Stimulated activated naive CD8-positive, alpha-beta T cell treated with anti-CD3 and anti-CD28 coated beads, Interleukin-15, Interleukin-2, amounts not matched to agents 100 U/mL and 50 U/mL, for 24 hours (primary cell): Measurements from ENCODE around the gene GNAQ.
A peak's percentile ranks its signal among the peaks of the same experiment; 100 is the strongest.
"Not testable (repeated sequence)": the region's sequence is repeated elsewhere in the genome, so short reads cannot be mapped to it uniquely, and the experiment has no call there.

Experiments used
- ATAC-seq: fragments of 150-1000 bp; cut with Tn5 transposase; one replicate; pipeline ENCODE4 v1.10.0; 2021
- DNase-seq: peaks from one replicate; pipeline ENCODE4 v3.0.0; 2021

The GNAQ gene

GRCh38 chr9:77731008-77731698 is 300.5 kb downstream of the GNAQ start:
- DNase-seq = no peak
- no peak for ATAC-seq

GRCh38 chr9:77729177-77729576 is 302.4 kb downstream of the GNAQ start:
- ATAC-seq = peak; percentile 8

GRCh38 chr9:77726814-77727213 is 304.8 kb downstream of the GNAQ start:
- ATAC-seq (no peak), DNase-seq (no peak)

More at GRCh38 chr9:77729177-77729576, 302.4 kb downstream of the GNAQ start:
- no peak for DNase-seq

GRCh38 chr9:77726289-77726688 is 305.3 kb downstream of the GNAQ start:
- ATAC-seq (no peak), DNase-seq (no peak)

GRCh38 chr9:77725820-77726219 is 305.8 kb downstream of the GNAQ start:
- DNase-seq = peak; percentile 9
- ATAC-seq = peak; percentile 62

GRCh38 chr9:77725046-77725694 is 306.4 kb downstream of the GNAQ start:
- ATAC-seq = no peak
- no peak for DNase-seq

GRCh38 chr9:77721156-77721555 is 310.5 kb downstream of the GNAQ start:
- DNase-seq, ATAC-seq: not testable (repeated sequence)

GRCh38 chr9:77719321-77719720 is 312.3 kb downstream of the GNAQ start:
- DNase-seq (no peak), ATAC-seq (no peak)

- DNase-seq = peak; percentile 9
- ATAC-seq = peak; percentile 92
Observed at GRCh38 chr9:77718298-77718640, 313.3 kb downstream of the GNAQ start.

GRCh38 chr9:77717608-77718297 is 313.9 kb downstream of the GNAQ start:
- not testable (repeated sequence) for DNase-seq
- peak; percentile 78 for ATAC-seq

- DNase-seq (no peak), ATAC-seq (no peak)
Observed at GRCh38 chr9:77714077-77714549, 317.5 kb downstream of the GNAQ start.

GRCh38 chr9:77712533-77713130 is 319.0 kb downstream of the GNAQ start:
- DNase-seq = no peak
- no peak for ATAC-seq

- DNase-seq (no peak), ATAC-seq (no peak)
Observed at GRCh38 chr9:77710965-77711648, 320.5 kb downstream of the GNAQ start.

GRCh38 chr9:77710316-77710715 is 321.3 kb downstream of the GNAQ start:
- ATAC-seq = no peak

GRCh38 chr9:77708064-77708815 is 323.4 kb downstream of the GNAQ start:
- ATAC-seq (no peak), DNase-seq (no peak)

More at GRCh38 chr9:77710316-77710715, 321.3 kb downstream of the GNAQ start:
- DNase-seq = no peak

- DNase-seq (no peak), ATAC-seq (no peak)
Observed at GRCh38 chr9:77707383-77708063, 324.1 kb downstream of the GNAQ start.

- DNase-seq = no peak
- no peak for ATAC-seq
Observed at GRCh38 chr9:77705636-77706035, 326.0 kb downstream of the GNAQ start.

- ATAC-seq = not testable (repeated sequence)
Observed at GRCh38 chr9:77702521-77703390, 328.9 kb downstream of the GNAQ start.

GRCh38 chr9:77697238-77697984 is 334.2 kb downstream of the GNAQ start:
- no peak for ATAC-seq
- DNase-seq = no peak

More at GRCh38 chr9:77702521-77703390, 328.9 kb downstream of the GNAQ start:
- DNase-seq = not testable (repeated sequence)
